ENCODE results near the gene MPP3.

GRCh38 chr17:43780135-43780534 lies 52.8 kb downstream of the MPP3 start, which contains the start of gene CFAP97D1:
- TF ChIP-seq GATA3 (IDR thresholded peaks at IDR 0.05; ENCODE audit: low read depth, low read length), result no peak
- TF ChIP-seq GATA2 (IDR thresholded peaks at IDR 0.05; ENCODE audit: low read depth, low read length), result no peak

All from SH-SY5Y (cell line).